ENCODE results near the gene GPR183.
A peak's percentile ranks its signal among the peaks of the same experiment; 100 is the strongest.

GPR183 gene

DNA sequence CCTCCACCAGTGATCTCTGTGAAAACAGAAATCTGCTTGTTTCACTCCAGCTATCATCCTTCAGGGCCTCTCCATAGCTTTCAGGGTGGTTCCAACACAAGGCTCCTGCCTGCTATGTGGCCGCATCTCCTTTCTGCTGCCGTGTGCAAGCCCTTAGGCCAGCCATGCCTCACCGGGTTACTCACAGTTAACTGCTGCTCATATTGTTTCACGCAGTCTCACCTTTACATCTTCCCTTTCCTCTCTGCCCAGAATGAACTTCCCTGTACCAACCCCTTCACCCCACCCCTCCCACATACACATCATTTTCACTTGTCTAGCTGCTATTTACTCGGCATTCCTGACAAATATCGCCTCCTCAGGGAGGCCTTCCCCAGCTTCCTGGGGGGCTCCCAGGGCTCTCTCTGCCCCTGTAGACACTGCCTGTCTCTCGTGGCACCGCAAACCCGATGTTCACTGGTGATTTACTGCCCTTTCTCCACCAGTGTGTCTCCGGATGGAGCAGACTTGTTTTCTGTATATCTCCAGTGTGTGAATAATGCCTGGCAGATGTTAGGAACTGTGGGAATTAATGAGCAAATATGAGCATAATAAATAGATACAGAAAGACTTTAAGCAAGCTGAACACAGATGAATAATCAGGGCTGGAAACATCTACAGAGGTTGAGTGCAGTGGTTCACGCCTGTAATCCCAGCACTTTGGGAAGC, 39.3 kb upstream of the GPR183 start:
- H3K4me3 ChIP-seq (ENCODE audit: low read length) = no peak overlapping the region
- TF ChIP-seq, protein P1, sequence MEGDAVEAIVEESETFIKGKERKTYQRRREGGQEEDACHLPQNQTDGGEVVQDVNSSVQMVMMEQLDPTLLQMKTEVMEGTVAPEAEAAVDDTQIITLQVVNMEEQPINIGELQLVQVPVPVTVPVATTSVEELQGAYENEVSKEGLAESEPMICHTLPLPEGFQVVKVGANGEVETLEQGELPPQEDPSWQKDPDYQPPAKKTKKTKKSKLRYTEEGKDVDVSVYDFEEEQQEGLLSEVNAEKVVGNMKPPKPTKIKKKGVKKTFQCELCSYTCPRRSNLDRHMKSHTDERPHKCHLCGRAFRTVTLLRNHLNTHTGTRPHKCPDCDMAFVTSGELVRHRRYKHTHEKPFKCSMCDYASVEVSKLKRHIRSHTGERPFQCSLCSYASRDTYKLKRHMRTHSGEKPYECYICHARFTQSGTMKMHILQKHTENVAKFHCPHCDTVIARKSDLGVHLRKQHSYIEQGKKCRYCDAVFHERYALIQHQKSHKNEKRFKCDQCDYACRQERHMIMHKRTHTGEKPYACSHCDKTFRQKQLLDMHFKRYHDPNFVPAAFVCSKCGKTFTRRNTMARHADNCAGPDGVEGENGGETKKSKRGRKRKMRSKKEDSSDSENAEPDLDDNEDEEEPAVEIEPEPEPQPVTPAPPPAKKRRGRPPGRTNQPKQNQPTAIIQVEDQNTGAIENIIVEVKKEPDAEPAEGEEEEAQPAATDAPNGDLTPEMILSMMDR (IDR thresholded peaks at IDR 0.05; ENCODE audit: insufficient read depth, low read depth, low read length, missing control alignments) = no peak
- DNase-seq (ENCODE audit: low read depth) = no peak

DNA sequence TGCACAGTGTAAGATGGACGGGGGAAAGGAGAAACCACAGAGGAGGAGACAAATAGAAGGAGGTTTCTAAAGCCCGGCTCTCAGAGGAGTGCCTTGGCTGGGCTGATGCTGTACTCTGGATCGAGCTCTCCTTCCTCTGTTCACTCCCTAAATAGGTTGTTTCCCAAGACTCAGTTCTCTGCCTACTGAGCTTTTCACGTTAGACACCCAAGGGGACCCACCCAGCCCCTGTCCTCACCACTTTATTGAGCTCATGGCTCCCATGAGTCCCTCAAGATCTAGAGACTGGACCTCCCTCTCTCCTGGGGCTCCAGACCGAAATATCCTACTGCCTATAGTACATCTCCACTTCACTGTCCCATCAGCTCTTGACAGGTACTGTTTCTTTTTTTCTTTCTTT, 38.1 kb upstream of the GPR183 start:
- no peak overlapping the region for H3K4me3 ChIP-seq (ENCODE audit: low read length)
- TF ChIP-seq, protein P1 (IDR thresholded peaks at IDR 0.05; ENCODE audit: insufficient read depth, low read depth, low read length, missing control alignments) = no peak
- DNase-seq (ENCODE audit: low read depth) = no peak

DNA sequence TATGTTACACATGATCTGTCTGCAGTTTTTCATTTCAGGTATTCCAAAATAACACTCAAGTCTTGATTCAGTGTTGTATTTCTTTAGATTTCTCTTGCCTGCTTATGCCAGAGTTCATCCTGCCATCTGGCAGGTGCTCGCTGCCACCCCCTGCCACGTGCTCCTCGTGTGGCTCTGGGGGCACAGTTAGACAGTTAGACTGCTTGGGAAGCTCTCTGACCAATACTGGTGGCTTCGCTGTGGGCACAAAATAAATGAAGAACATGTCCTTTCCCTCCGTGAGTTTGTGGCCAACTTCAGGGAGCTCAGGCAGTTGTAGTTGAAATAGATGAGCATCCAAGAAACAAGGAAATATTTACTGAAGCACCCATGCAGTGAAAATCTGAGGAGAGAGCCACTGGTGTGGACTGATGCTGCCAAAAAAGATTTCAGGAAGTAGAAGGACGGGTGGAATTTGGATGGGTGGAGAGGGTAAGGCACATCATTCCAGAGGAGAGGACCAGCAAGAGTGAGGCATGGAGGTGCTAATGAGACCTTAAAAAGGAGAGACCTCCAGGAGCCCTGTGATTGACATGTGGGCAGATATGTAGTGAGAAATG, 37.5 kb upstream of the GPR183 start:
- no peak overlapping the region for H3K4me3 ChIP-seq (ENCODE audit: low read length)
- TF ChIP-seq, protein P1 (IDR thresholded peaks at IDR 0.05; ENCODE audit: insufficient read depth, low read depth, low read length, missing control alignments) = no peak
- DNase-seq (ENCODE audit: low read depth) = no peak

DNA sequence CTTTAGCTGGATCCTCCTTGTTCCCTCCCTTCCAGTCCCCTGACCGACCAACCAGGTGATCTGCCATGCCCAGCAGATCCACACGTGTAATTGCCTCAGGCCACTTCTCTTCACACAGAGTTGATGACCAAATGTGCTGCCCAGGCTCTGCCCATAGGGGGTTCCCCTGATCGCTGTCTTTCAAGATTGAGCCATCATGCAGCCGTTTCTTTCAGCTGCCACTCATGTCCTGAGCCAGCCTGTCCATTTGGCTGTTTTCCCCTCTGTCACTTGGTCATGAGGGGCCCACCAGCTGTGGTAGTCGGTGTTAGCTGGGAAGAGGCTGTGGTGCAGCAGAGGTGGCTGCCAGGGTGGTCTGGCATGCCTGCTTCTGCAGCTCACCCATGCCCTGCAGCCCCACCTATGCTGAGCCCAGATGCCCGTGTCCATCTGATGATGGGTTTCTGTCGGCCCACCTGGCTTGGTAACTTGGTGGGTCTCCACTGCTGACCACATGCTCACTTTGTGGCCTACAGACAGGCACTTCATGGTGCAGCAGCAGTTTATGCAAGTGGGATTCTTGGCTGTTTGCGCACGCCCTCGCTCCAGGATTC, 35.6 kb upstream of the GPR183 start:
- no peak overlapping the region for H3K4me3 ChIP-seq (ENCODE audit: low read length)
- TF ChIP-seq, protein P1 (IDR thresholded peaks at IDR 0.05; ENCODE audit: insufficient read depth, low read depth, low read length, missing control alignments) = no peak
- peak; percentile 9 for DNase-seq (ENCODE audit: low read depth)

DNA sequence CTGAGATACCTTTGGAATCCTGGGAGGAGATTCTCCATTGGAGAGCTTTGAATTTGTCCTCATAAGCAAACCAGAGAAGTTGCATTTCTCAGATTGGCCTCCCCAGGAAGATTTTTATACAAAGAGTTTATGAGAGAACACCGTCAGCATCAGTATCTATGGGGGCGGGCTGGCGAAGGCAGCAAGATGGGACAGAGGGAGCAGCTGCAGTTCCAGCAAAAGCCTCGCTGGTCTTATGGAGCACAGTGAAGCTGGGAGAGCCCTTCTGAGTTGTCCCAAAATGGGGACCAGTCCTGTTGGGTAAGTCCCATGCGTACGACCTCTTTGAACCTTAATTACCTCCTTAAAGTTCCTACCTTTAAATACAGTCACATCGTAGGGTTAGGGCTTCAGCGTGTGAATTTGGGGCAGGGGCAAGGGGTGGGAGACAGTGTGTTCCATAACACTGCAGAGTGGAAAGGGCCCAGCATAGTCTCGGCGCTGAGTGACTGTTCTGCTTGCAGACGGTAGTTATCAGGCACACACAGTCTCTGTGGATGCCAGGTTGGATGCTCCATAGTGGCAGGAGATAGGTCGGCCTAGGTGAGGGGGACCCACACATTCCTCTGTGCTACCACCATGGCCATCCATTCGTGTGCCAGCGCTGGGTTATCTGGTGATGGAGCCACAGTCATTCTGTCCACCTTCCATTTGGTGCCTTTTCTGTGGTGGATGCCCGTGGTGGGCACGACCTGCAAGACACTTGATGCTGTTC, 34.9 kb upstream of the GPR183 start:
- TF ChIP-seq, protein P1 (IDR thresholded peaks at IDR 0.05; ENCODE audit: insufficient read depth, low read depth, low read length, missing control alignments) = no peak
- no peak for DNase-seq (ENCODE audit: low read depth)
- no peak overlapping the region for H3K4me3 ChIP-seq (ENCODE audit: low read length)

DNA sequence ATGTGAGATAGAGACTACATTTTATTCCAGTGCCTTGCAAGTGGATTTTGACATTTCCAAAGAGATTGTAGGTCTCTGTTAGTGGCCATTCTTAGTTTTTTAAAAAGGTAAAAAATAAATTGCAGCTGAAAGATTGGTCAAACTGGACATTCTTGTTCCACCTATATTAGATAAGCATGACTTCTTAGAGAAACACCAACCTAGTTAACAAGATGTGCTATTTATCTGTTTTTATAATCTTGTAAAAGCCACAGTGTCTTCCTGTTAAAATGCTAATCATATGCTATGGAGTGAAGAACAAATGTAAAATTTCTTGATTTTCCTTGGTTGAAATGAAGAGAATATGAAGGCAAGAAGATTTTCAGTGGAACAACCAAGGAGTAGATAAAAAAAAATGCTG, 33.4 kb upstream of the GPR183 start:
- no peak for DNase-seq (ENCODE audit: low read depth)
- no peak overlapping the region for H3K4me3 ChIP-seq (ENCODE audit: low read length)
- TF ChIP-seq, protein P1 (IDR thresholded peaks at IDR 0.05; ENCODE audit: insufficient read depth, low read depth, low read length, missing control alignments) = no peak

All from epithelial cell of esophagus (primary cell).